ENCODE results near the gene SPATA6.
"Not testable (repeated sequence)": the region's sequence is repeated elsewhere in the genome, so short reads cannot be mapped to it uniquely, and the experiment has no call there.

SPATA6 gene

DNA sequence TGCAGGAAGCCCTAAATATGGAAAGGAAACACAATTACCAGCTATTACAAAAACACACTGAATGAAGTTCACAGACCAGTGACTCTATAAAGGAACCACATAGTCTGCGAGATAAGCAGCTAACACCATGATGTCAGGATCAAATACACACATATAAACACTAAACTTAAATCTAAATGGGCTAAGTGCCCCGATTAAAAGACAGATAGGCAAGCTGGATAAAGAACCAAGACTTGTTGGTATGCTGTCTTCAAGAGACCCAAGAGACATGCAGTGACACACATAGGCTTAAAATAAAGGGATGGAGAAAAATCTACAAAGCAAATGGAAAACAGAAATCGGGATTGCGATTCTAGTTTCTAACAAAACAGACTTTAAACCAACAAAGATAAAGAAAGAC lies 127.6 kb downstream of the SPATA6 start:
- DNase-seq (ENCODE audit: low spot score), result no peak

DNA sequence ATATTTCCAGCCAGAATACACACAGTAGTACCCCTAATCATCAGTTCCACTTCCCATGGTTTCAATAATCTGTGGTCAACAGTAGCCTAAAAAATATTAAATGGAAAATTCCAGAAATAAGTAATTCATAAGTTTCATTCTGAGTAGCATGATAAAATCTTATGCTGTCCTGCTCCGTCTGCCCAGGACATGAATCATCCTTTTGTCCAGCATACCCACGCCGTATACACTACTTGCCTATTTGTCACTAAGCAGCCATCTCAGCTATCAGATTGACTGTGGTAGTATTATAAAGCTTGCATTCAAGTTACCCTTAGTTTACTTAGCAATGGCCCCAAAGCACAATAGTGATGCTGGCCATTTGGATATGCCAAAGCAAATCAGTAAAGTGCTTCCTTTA lies 130.8 kb downstream of the SPATA6 start:
- no peak for DNase-seq (ENCODE audit: low spot score)

DNA sequence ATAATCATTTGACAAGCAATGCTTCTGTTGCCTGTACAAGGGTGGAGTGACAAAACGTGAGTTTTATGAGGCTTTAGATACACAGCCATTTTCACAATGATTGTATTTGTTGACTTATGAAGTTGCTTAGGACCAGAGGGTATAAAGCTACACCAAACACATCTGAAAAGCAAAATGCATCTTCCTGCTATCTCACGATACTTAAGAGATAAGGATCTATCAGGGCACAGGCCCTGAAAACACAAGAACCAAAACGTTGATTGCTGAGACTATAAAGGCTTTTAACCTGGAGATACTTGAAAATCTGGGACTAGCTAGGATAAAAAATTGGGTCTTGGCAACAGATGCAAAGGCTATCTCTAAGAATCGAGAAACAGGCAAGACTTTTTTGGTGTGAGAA lies 133.7 kb downstream of the SPATA6 start:
- DNase-seq (ENCODE audit: low spot score), result no peak

DNA sequence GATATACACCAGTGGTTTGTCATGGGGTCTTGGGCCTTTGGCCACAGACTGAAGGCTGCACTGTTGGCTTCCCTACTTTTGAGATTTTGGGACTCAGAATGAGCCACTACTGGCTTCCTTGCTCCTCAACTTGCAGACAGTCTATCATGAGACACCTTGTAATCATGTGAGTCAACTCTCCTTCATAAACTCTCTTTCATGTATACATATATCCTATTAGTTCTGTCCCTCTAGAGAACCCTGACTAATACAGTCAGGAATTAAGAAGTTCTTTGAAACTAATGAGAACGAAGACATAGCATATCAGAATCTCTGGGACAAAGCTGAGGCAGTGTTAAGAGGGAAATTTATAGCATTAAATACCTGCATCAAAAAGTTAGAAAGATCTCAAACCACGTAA lies 138.7 kb downstream of the SPATA6 start:
- no peak for DNase-seq (ENCODE audit: low spot score)

DNA sequence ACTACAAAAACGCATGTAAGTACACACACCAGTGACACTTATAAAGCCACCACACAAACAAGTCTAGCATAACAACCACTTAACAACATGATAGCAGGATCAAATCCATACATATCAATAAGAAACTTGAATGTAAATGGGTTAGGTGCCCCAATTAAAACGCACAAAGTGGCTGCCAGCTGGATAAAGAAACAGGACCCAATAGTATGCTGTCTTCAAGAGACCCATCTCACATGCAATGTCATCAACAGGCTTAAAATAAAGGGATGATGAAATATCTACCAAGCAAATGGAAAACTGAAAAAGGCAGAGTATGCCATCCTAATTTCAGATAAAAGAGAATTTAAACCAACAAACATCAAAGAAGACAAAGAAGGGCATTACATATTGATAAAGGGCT lies 139.9 kb downstream of the SPATA6 start:
- no peak for DNase-seq (ENCODE audit: low spot score)

DNA sequence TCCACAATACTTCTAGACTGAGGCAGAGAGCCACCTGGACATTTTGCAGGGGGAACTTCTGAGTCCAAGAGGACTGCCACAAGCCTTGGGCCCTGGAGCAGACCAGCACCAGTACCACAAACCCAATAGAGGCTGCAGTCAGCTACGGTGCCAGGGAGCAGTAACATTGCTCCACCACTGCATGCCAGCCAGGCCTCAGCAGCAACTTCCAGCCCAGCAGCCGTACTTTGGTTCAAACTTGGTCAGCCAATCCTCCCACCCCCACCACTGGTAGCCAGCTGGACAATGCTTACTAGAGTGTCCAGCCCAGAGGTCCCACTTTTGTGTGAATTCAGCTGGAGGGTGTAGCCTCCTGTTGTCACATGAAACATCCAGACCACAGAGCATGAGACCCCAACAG lies 142.1 kb downstream of the SPATA6 start:
- no peak for DNase-seq (ENCODE audit: low spot score)

DNA sequence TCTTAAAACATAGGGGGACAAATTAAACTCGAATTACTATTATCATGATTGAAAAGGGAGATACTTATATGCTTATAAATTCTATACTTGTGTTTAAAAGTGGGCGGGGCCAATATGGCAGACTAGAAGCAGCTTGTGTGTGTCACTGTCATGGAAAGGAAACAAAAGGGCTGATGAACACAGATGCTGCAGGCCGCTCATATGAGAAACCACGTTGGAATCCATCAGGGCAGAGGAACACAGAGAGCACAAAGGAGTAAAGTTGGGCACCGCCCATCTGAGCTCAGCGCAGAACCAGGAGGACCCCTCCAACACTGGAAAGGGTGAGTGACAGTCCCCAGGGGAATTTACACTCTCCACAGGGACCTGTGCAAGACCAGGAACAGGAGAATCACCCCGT lies 142.5 kb downstream of the SPATA6 start:
- DNase-seq (ENCODE audit: low spot score), result no peak

DNA sequence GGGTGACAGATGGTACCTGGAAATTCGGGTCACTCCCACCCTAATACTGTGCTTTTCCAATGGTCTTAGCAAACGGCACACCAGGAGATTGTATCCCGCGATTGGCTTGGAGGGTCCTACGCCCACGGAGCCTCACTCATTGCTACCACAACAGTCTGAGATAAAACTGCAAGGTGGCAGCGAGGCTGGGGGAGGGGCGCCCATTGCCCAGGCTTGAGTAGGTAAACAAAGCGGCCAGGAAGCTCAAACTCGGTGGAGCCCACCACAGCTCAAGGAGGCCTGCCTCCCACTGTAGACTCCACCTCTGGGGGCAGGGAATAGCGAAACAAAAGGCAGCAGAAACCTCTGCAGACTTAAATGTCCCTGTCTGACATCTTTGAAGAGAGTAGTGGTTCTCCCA lies 160.2 kb downstream of the SPATA6 start:
- DNase-seq (ENCODE audit: low spot score), result not testable (repeated sequence)

DNA sequence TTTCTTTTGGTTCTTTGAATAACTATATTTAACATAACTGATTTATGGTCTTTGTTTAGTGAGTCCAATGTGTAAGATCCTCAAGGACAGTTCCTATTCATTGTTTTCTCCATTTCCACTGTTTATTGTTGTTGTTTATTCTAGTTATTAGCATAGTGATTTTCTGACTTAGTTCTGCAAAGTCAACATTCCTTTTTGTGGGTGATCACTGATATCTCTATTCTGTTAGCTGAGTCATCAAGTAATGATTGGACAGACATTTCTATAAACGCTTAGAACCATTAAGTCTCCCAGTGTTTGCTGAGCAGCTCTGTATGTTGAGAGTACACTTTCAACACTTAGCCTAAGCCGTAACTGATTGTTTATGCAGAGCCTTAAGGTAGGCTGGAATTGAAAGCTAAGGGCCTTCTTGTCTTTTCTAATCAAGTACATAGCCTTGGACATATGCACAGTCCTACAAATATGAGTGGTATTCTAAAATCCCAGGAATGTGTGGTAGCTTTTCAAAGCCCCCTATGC lies 162.4 kb downstream of the SPATA6 start:
- no peak for DNase-seq (ENCODE audit: low spot score)

DNA sequence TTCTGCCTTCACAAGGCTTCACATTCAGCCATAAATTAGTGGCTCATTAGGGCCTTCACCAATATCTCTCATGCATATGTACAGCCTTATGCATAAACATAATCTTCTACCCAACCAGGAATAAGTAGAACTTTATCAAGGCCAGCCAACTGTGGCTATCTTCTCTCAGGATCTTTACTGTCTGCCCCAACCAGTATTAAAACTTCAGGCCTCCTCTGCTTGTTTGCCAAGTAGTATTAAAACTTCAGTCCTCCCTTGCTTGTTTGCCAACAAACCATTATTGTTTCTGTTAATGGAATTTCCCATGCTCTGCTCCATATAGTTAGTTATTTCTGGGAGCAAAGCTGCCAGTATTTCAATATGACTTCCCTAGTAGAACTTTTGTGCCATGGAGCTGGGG lies 169.4 kb downstream of the SPATA6 start:
- no peak for DNase-seq (ENCODE audit: low spot score)

DNA sequence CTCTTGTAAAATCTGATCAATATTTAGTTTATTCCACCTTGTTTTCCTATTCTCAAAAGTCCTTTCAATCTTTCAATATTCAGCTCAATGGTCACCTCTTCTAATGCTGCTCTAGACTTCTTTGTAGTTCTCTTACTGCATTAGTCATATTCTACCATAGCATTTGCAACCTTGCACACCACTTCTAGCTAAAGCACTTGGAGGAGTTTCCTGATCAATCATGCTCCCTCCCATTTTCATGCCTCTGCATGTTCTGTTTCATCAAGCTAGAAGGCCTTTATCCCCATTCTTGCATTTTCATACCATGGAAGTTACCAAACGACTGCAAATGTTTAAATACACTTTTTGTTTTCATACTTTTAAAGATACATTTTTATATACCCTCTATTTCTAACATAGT lies 177.3 kb downstream of the SPATA6 start:
- DNase-seq (ENCODE audit: low spot score), result no peak

DNA sequence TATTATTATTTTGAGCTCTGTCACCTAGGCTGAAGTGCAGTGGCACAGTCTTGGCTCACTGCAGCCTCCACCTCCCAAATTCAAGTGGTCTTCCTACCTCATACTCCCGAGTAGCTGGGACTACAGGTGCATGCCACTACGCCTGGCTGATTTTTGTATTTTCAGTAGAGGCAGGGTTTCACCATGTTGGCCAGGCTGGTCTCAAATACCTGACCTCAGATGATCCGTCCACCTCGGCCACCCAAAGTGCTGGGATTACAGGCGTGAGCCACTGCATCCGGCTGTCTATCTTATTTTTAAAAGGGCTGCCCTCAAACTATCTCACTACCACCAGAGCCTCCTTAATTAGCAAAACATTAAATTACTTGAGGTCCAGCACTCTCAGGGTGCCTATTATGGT lies 177.9 kb downstream of the SPATA6 start:
- DNase-seq (ENCODE audit: low spot score), result not testable (repeated sequence)

DNA sequence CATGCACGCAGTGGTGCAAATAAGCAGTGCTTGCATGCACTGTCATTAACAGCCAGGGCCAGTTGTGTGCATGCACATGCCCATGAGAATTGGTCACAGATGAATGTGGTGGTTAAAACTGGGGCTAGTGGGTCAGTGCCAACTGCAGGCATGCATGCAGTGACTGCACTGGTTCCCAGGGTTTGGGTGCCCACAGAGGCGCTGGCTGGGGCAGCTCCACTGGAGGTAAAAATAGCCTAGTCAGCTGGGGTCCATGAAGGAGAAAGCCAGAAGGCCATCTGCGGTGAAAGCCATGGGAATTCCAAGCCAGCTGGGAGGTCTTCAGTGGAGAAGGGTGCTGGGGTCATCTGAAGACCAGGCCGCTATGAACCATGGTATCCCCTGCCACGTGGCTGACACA lies 179.3 kb downstream of the SPATA6 start:
- no peak for DNase-seq (ENCODE audit: low spot score)

DNA sequence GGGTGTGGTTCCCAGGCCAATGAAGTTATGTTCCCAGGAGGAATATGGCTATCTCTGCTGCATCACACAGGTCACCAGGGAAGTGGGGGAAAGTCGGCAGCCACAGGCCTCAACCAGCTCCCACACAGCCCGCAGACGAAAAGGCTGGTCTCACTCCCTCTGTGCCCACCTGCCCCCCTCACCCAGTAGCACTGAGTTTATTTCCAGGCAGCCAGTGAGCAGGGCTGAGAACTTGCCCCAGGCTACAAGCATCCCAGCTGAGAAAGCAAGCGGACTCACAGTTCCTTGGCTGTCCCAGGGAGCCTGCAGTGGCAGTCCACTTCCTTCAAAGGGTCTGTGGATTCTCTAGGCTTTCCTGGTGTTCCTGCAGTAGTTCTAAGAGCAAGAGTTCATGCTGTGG lies 180.6 kb downstream of the SPATA6 start:
- no peak for DNase-seq (ENCODE audit: low spot score)

DNA sequence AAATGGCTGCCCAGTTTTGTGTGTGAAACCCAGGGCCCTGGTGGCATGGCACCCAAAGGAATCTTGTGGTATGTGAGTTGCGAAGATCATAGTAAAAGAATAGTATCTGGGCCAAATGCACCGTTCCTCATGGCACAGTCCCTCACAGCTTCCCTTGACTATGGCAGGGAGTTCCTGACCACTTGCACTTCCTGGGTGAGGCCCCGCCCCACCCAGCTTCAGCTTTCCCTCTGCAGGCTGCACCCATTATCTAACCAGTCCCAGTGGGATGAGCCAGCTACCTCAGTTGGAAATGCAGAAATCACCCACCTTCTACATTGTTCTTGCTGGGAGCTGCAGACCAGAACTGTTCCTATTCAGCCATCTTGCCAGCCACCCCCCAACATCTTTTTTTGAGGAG lies 186.5 kb downstream of the SPATA6 start:
- no peak for DNase-seq (ENCODE audit: low spot score)

DNA sequence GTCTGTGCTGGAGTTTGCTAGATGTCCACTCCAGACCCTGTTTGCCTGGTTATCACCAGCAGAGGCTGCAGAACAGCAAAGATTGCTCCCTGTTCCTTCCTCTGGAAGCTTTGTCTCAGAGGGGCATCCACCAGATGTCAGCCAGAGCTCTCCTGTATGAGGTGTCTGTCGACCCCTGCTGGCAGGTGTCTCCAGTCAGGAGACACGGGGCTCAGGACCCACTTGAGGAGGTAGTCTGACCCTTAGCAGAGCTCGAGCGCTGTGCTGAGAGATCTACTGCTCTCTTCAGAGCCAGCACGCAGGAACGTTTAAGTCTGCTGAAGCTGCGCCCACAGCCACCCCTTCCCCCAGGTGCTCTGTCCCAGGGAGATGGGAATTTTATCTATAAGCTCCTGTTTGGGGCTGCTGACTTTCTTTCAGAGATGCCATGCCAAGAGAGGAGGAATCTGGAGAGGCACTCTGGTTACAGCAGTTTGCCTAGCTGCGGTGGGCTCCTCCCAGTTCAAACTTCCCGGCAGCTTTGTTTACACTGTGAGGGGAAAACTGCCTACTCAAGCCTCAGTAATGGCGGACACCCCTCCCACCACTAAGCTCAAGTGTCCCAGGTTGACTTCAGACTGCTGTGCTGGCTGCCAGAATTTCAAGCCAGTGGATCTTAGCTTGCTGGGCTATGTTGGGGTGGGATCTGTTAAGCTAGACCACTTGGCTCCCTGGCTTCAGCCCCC lies 187.1 kb downstream of the SPATA6 start:
- DNase-seq (ENCODE audit: low spot score), result not testable (repeated sequence)

DNA sequence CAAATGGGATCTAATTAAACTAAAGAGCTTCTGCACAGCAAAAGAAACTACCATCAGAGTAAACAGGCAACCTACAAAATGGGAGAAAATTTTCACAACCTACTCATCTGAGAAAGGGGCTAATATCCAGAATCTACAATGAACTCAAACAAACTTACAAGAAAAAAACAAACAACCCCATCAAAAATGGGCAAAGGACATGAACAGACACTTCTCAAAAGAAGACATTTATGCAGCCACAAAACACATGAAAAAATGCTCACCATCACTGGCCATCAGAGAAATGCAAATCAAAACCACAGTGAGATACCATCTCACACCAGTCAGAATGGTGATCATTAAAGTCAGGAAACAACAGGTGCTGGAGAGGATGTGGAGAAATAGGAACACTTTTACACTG lies 189.7 kb downstream of the SPATA6 start:
- DNase-seq (ENCODE audit: low spot score), result not testable (repeated sequence)

DNA sequence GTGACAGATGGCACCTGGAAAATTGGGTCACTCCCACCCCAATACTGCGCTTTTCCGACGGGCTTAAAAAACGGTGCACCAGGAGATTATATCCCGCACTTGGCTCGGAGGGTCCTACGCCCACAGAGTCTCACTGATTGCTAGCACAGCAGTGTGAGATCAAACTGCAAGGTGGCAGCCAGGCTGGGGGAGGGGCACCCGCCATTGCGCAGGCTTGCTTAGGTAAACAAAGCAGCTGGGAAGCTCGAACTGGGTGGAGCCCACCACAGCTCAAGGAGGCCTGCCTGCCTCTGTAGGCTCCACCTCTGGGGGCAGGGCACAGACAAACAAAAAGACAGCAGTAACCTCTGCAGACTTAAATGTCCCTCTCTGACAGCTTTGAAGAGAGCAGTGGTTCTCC lies 194.6 kb downstream of the SPATA6 start:
- not testable (repeated sequence) for DNase-seq (ENCODE audit: low spot score)

DNA sequence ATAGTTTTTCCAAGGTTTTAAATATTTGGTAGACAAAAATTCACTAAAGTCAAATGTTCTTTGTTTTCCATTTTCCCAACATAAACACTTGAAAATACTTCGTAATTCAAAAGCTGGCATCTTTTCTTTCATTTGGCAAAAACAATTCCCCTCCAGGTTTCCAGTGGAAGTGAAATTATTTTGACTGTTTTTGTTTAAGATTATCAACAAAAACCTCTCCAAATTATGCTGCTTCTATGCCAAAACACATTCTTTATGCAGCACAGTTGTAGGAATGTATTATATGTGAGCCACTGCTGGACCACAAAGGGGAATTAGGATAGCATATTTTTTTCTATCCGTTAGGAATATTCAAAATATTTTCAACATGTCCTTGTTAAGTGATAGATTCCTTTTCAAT lies 205.4 kb downstream of the SPATA6 start:
- DNase-seq (ENCODE audit: low spot score), result no peak

DNA sequence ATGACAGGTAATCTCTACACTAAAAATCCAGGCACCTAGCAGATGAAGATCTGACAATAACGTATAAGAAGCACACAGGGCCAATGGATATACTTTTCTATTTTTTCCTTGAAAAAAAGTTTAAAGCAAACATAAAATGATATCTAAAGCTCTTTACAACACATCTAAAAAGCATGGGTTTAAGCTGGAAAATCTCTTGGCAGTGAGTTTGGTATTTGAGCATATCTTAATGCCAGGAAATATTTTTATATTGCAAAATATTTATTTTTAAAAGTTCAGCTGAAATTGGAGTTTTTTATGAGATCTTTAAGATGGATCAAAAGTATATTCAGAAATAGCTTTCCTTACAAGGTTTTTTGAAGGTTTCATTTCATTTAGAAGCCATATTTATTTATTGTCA lies 209.0 kb downstream of the SPATA6 start:
- DNase-seq (ENCODE audit: low spot score), result no peak

DNA sequence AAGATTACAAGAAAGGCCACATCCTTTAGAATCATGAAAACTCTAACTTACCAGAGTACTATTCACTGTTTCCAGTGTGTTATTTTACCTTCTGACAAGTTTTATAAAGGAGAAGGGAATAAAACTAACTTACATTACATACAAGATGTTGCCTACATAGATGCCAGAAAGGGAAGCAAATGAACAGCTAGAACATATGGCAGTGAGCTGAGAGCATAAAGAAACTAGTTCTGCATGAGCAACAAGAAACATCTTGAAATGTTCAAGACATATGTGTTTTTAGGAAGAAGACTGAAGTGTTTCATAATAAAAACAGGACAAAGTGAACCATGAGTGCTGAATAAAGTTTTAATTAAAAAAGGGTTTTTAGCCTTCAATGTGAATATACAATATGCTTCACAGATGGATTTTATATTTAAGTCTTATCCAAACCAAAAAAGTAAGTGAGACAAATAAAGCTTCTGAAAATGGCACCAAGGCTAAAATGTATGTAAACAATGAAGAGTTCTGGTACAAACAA lies 210.1 kb downstream of the SPATA6 start:
- DNase-seq (ENCODE audit: low spot score), result no peak

DNA sequence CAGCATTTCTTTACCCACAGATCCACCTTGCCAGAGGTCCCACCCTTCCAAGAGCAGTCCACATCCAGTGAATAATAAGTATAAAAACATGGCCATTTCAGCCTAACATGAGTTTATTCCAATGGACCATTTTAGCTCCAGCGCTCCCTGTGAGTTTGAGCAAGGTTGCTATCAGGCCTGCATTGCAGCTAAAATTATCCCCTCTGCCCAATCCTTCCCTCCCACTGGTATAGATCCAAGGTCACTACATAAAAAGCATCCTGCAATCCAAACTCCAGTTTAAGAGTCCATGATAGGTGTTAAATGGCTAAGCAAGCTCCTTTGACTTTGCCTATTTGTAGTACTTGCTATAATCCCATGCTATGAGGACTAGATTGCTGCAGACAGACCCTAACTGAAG lies 213.9 kb downstream of the SPATA6 start:
- DNase-seq (ENCODE audit: low spot score), result no peak

DNA sequence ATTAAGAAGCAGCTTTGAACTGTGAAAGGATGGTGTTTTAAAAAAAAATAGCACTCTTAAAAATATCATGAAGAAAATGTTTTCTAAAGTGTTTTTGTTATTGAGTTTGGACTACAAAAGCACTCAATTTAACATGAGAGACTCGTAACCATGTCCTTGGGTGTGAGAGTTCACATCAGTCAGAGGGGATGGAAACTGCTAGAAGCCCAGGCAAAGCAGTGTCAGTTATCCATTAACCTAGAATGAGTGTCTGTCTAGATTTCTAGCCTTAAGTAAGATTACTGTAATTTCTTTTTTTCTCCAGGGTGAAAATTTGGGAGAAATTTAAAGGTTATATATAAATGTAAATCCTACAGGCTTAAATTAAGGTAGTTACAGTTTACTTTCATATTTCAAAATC lies 217.8 kb downstream of the SPATA6 start:
- DNase-seq (ENCODE audit: low spot score), result no peak

DNA sequence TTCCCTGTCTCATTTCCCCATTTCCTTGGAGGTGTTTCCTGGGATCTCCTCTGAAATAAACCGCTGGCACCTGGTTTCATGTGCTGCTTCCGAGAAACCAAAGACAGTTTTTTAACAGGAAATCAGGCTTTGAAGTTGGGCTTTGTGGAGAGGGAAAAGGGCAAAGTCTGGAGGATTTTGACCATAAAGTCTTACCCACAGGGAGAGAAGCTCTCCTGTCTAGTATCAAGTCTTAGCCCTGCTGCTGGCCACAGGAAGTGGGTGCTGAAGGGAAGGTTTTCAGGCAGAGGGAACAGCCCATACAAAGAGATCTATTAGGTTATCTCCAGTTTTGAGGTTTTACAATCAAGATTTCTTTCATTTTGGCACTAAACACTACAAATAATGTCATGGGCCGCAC lies 220.2 kb downstream of the SPATA6 start:
- no peak for DNase-seq (ENCODE audit: low spot score)

Measured in Ammon's horn (tissue), 1 donor.